Measurements from ENCODE around the gene GTF2A2.

The GTF2A2 gene

GRCh38 chr15:59676565-59676964 lies 19.2 kb upstream of the GTF2A2 start:
- Histone ChIP-seq H3K27ac (replicated peaks) (no peak overlapping the region), H3K27me3 (ENCODE audit: insufficient read depth, poor library complexity, severe bottlenecking) (no peaks in the 10 kb centered on the region), H3K4me3 (replicated peaks; ENCODE audit: insufficient read depth, low read length) (no peak overlapping the region)
- TF ChIP-seq GABPA (IDR thresholded peaks at IDR 0.05; ENCODE audit: low read depth): no peak
- no peak for TF ChIP-seq CTCF (IDR thresholded peaks at IDR 0.05; ENCODE audit: insufficient read depth, low read length)
- no peak for TF ChIP-seq REST (IDR thresholded peaks at IDR 0.05; ENCODE audit: insufficient replicate concordance, low read depth)
- TF ChIP-seq POLR2AphosphoS5 (IDR thresholded peaks at IDR 0.05; ENCODE audit: low read depth): no peak
- TF ChIP-seq SPI1 (IDR thresholded peaks at IDR 0.05; ENCODE audit: borderline replicate concordance, low read depth): no peak
- no peak for DNase-seq (ENCODE audit: low read depth in 1 of 2, low spot score in 1 of 2)

GRCh38 chr15:59674361-59674877 lies 17.1 kb upstream of the GTF2A2 start:
- H3K27me3 ChIP-seq (ENCODE audit: insufficient read depth, poor library complexity, severe bottlenecking): no peaks in the 10 kb centered on the region
- H3K4me3 ChIP-seq (replicated peaks; ENCODE audit: insufficient read depth, low read length): no peak overlapping the region
- H3K27ac ChIP-seq (replicated peaks): no peak overlapping the region
- no peak for DNase-seq (ENCODE audit: low read depth in 1 of 2, low spot score in 1 of 2)
- TF ChIP-seq CTCF (IDR thresholded peaks at IDR 0.05; ENCODE audit: insufficient read depth, low read length) (no peak), REST (IDR thresholded peaks at IDR 0.05; ENCODE audit: insufficient replicate concordance, low read depth) (no peak), POLR2AphosphoS5 (IDR thresholded peaks at IDR 0.05; ENCODE audit: low read depth) (no peak), GABPA (IDR thresholded peaks at IDR 0.05; ENCODE audit: low read depth) (no peak), SPI1 (IDR thresholded peaks at IDR 0.05; ENCODE audit: borderline replicate concordance, low read depth) (no peak)

GRCh38 chr15:59668556-59668955 lies 11.2 kb upstream of the GTF2A2 start:
- H3K27ac ChIP-seq (replicated peaks): no peak overlapping the region
- no peak overlapping the region for H3K4me3 ChIP-seq (replicated peaks; ENCODE audit: insufficient read depth, low read length)
- TF ChIP-seq CTCF (IDR thresholded peaks at IDR 0.05; ENCODE audit: insufficient read depth, low read length) (no peak), SPI1 (IDR thresholded peaks at IDR 0.05; ENCODE audit: borderline replicate concordance, low read depth) (peak; percentile 47; the same call in 1 of the 2 replicates), GABPA (IDR thresholded peaks at IDR 0.05; ENCODE audit: low read depth) (no peak)
- H3K27me3 ChIP-seq (ENCODE audit: insufficient read depth, poor library complexity, severe bottlenecking): no peaks in the 10 kb centered on the region
- peak in 1 of 2 experiments; percentile 51 for DNase-seq (ENCODE audit: low read depth in 1 of 2, low spot score in 1 of 2)

GRCh38 chr15:59662260-59662659 lies 4.9 kb upstream of the GTF2A2 start:
- Histone ChIP-seq H3K27ac (replicated peaks) (no peak overlapping the region), H3K4me3 (replicated peaks; ENCODE audit: insufficient read depth, low read length) (no peak overlapping the region), H3K27me3 (ENCODE audit: insufficient read depth, poor library complexity, severe bottlenecking) (no peaks in the 10 kb centered on the region)
- no peak for DNase-seq (ENCODE audit: low read depth in 1 of 2, low spot score in 1 of 2)
- no peak for TF ChIP-seq SPI1 (IDR thresholded peaks at IDR 0.05; ENCODE audit: borderline replicate concordance, low read depth)
- TF ChIP-seq POLR2AphosphoS5 (IDR thresholded peaks at IDR 0.05; ENCODE audit: low read depth): no peak
- TF ChIP-seq CTCF (IDR thresholded peaks at IDR 0.05; ENCODE audit: insufficient read depth, low read length): no peak
- no peak for TF ChIP-seq REST (IDR thresholded peaks at IDR 0.05; ENCODE audit: insufficient replicate concordance, low read depth)
- TF ChIP-seq GABPA (IDR thresholded peaks at IDR 0.05; ENCODE audit: low read depth): no peak
